Left colon (tissue), 2 donors: ENCODE data around the gene GALNS. TPM values are rescaled to one million over a fixed set of nuclear protein-coding genes. Genes with fewer than 3 reads are reported as not detected.

Source experiments
- ATAC-seq: fragments of 200-7000 bp; cut with Tn5 transposase; one replicate; pipeline ENCODE4 v1.9.1; 2020; ENCODE audit warnings: mild to moderate bottlenecking, moderate library complexity
- DNase-seq, 2 donors: peaks; one replicate each; pipeline ENCODE4 v3.0.0-alpha.2; 2020
- intact Hi-C, 2 donors: fragments of 100-400 bp; cut with DNase I in 1 of 2; cut with micrococcal nuclease in 1 of 2; formaldehyde crosslinking; loops; one replicate each; pipeline versions ENCODE4 v1.11.2 to v1.14.0; 2022; cut with DNase I, micrococcal nuclease
- total RNA-seq, 2 donors: library from RNA; stranded (reverse); fragmentation: NEBNext Ultra II Directional; extraction: Animal tissue kit (Norgen Biotek cat#: 25700); gene quantifications; one replicate each; pipeline ENCODE4 v1.2.1, GENCODE V29; 2021
- donor health status: DM: no; HTN: no; CAD: no.
- donor health status: DM: yes; HTN: yes; CAD: no.

Gene GALNS
- total RNA-seq, 2 donors from 2014 or later = 39.1 to 43.5 TPM

- intact Hi-C loops = no loop called here
- DNase-seq (peak; percentile 76 to 79), ATAC-seq (peak; percentile 62)
Measured at GRCh38 chr16:88769617-88770460, 86.9 kb downstream of the GALNS start.

GRCh38 chr16:88768071-88768783, 88.5 kb downstream of the GALNS start:
- DNase-seq (peak in 1 of 2 donors; percentile 78), ATAC-seq (no peak)
- intact Hi-C loops = no loop called here

GRCh38 chr16:88767546-88768070, 89.1 kb downstream of the GALNS start:
- DNase-seq (no peak), ATAC-seq (no peak)
- intact Hi-C loops = no loop called here

GRCh38 chr16:88766975-88767374, 89.8 kb downstream of the GALNS start:
- DNase-seq (no peak), ATAC-seq (no peak)
- intact Hi-C loops = no loop called here

GRCh38 chr16:88764913-88765349, 91.8 kb downstream of the GALNS start:
- ATAC-seq = no peak
- no peak for DNase-seq
- intact Hi-C loops = no loop called here

- DNase-seq (no peak), ATAC-seq (no peak)
- intact Hi-C loops = no loop called here
Measured at GRCh38 chr16:88764080-88764479, 92.7 kb downstream of the GALNS start.

Other genes with a start within 250 kb of the GALNS start
- gene IL17C, start 218.4 kb downstream of the GALNS start, total RNA-seq = not detected
- 100 to 1,000 TPM; 277 to 382 TPM for gene CYBA, start 205.9 kb downstream of the GALNS start, total RNA-seq
- gene MVD, start 193.9 kb downstream of the GALNS start, total RNA-seq = 100 to 1,000 TPM in 1 of 2 donors, 10 to 100 TPM in 1; 74.3 to 191 TPM
- gene SNAI3, start 170.4 kb downstream of the GALNS start, total RNA-seq = under 1 TPM; 0.15 to 0.92 TPM
- gene RNF166, start 150.5 kb downstream of the GALNS start, total RNA-seq = 10 to 100 TPM; 11.4 to 12.0 TPM
- gene CTU2, start 150.4 kb downstream of the GALNS start, total RNA-seq = 10 to 100 TPM in 1 of 2 donors, 1 to 10 TPM in 1; 9.8 to 15.0 TPM
- gene PIEZO1, start 71.7 kb downstream of the GALNS start, total RNA-seq = 100 to 1,000 TPM; 118 to 146 TPM
- gene CDT1, start 53.2 kb downstream of the GALNS start, total RNA-seq = 10 to 100 TPM in 1 of 2 donors, 1 to 10 TPM in 1; 6.8 to 14.8 TPM
- 100 to 1,000 TPM; 112 to 199 TPM for gene APRT, start 45.0 kb downstream of the GALNS start, total RNA-seq
- gene TRAPPC2L, start 180 bp upstream of the GALNS start, total RNA-seq = 10 to 100 TPM; 37.0 to 44.4 TPM
- not detected for gene PABPN1L, start 9.7 kb upstream of the GALNS start, total RNA-seq
- gene CBFA2T3, start 120.3 kb upstream of the GALNS start, total RNA-seq = 10 to 100 TPM; 10.5 to 15.7 TPM
- 10 to 100 TPM; 55.6 to 62.9 TPM for gene ACSF3, start 236.9 kb upstream of the GALNS start, total RNA-seq